DMS53 (cell line): ENCODE measurements around the gene WHAMM.
"Not testable (repeated sequence)": the region's sequence is repeated elsewhere in the genome, so short reads cannot be mapped to it uniquely, and the experiment has no call there.

ENCODE experiments used
- DNase-seq: peaks from one replicate; lab custom pipeline; 2025; lab: John Stamatoyannopoulos, UW

WHAMM gene

GRCh38 chr15:82802497-82802896 is 6.9 kb upstream of the WHAMM start:
- no peak for DNase-seq

GRCh38 chr15:82803793-82804574 is 5.4 kb upstream of the WHAMM start:
- DNase-seq = no peak

- no peak for DNase-seq
These were observed 4.9 kb upstream of the WHAMM start for GRCh38 chr15:82804575-82804949.

GRCh38 chr15:82805994-82806406 is 3.4 kb upstream of the WHAMM start, which contains the start of gene FSD2:
TSS of gene FSD2 (minus strand) at chr15:82806069. CDS start at chr15:82787390, 18,679 bp downstream.
- peak; percentile 67 for DNase-seq

GRCh38 chr15:82807920-82808633 is 1.4 kb upstream of the WHAMM start:
- no peak for DNase-seq

- DNase-seq = peak; percentile 53
These were observed 790 bp upstream of the WHAMM start for GRCh38 chr15:82808634-82809041.

GRCh38 chr15:82810061-82810889 is 847 bp downstream of the WHAMM start:
- peak; percentile 72 for DNase-seq

GRCh38 chr15:82810890-82811426 is 1.5 kb downstream of the WHAMM start:
- no peak for DNase-seq

- no peak for DNase-seq
These were observed 3.6 kb downstream of the WHAMM start for GRCh38 chr15:82812994-82813393.

- no peak for DNase-seq
These were observed 10.7 kb downstream of the WHAMM start for GRCh38 chr15:82820128-82820527.

GRCh38 chr15:82821396-82821795 is 12.0 kb downstream of the WHAMM start:
- DNase-seq = not testable (repeated sequence)

- DNase-seq = not testable (repeated sequence)
These were observed 12.4 kb downstream of the WHAMM start for GRCh38 chr15:82821851-82822250.

GRCh38 chr15:82823049-82823448 is 13.6 kb downstream of the WHAMM start:
- DNase-seq = no peak

GRCh38 chr15:82828075-82828474 is 18.6 kb downstream of the WHAMM start:
- no peak for DNase-seq

GRCh38 chr15:82829234-82829633 is 19.8 kb downstream of the WHAMM start:
- DNase-seq = no peak

- DNase-seq = no peak
These were observed 21.2 kb downstream of the WHAMM start for GRCh38 chr15:82830427-82831173.

- DNase-seq = no peak
These were observed 22.6 kb downstream of the WHAMM start for GRCh38 chr15:82831894-82832600.

GRCh38 chr15:82832601-82833361 is 23.4 kb downstream of the WHAMM start:
- peak; percentile 26 for DNase-seq

GRCh38 chr15:82833362-82833682 is 23.9 kb downstream of the WHAMM start:
- no peak for DNase-seq

GRCh38 chr15:82835391-82835917 is 26.0 kb downstream of the WHAMM start:
- DNase-seq = no peak
